Trophoblast cell (in vitro differentiated cells and primary cell): ENCODE results near the gene ST7.
"Not testable (repeated sequence)": the region's sequence is repeated elsewhere in the genome, so short reads cannot be mapped to it uniquely, and the experiment has no call there.

Experiments
- DNase-seq, 2 donors: peaks; one replicate each; pipeline ENCODE4 v3.0.0-alpha.2; 2016
- H2AFZ ChIP-seq: 2 replicates; pipeline ENCODE4 v1.6.1; 2013; ENCODE audit warnings: low read length, moderate library complexity, mild to moderate bottlenecking; ENCODE audit not compliant: insufficient read depth, poor library complexity
- H2AK5ac ChIP-seq: 2 replicates; pipeline ENCODE4 v1.6.1; 2013; ENCODE audit warnings: mild to moderate bottlenecking, low read length
- H2BK120ac ChIP-seq: 2 replicates; pipeline ENCODE4 v1.6.1; 2013; ENCODE audit warnings: low read length, mild to moderate bottlenecking, moderate library complexity; ENCODE audit not compliant: insufficient read depth, poor library complexity
- H2BK12ac ChIP-seq: 2 replicates; pipeline ENCODE4 v1.6.1; 2013; ENCODE audit warnings: mild to moderate bottlenecking, low read length, moderate library complexity
- H2BK5ac ChIP-seq: 2 replicates; pipeline ENCODE4 v1.6.1; 2013; ENCODE audit warnings: low read length, low read depth, moderate library complexity, mild to moderate bottlenecking; ENCODE audit not compliant: poor library complexity
- H3K14ac ChIP-seq: 2 replicates; pipeline ENCODE4 v1.6.1; 2013; ENCODE audit warnings: mild to moderate bottlenecking, low read length
- H3K18ac ChIP-seq: 2 replicates; pipeline ENCODE4 v1.6.1; 2013; ENCODE audit warnings: mild to moderate bottlenecking, low read length
- H3K23ac ChIP-seq: 2 replicates; pipeline ENCODE4 v1.6.1; 2013; ENCODE audit warnings: low read length
- H3K27ac ChIP-seq: 2 replicates; pipeline ENCODE4 v1.5.1; 2013; ENCODE audit warnings: low read depth, mild to moderate bottlenecking, inconsistent platforms, low read length, moderate library complexity
- H3K27me3 ChIP-seq: 2 replicates; pipeline ENCODE4 v1.6.1; 2013; ENCODE audit warnings: inconsistent platforms, mild to moderate bottlenecking, low read length, moderate library complexity; ENCODE audit not compliant: insufficient read depth
- H3K36me3 ChIP-seq, 2 experiments: 1 replicate in 1 of 2; 2 replicates in 1 of 2; pipeline ENCODE4 v1.6.1; 2013; ENCODE audit warnings: low read length in 2 of 2, mild to moderate bottlenecking in 2 of 2, moderate library complexity in 1 of 2; ENCODE audit not compliant: insufficient read depth in 2 of 2, control insufficient read depth in 1 of 2
- H3K4ac ChIP-seq: 2 replicates; pipeline ENCODE4 v1.6.1; 2013; ENCODE audit warnings: low read depth, mild to moderate bottlenecking, low read length, moderate library complexity
- H3K4me1 ChIP-seq, 2 experiments: 1 replicate in 1 of 2; 2 replicates in 1 of 2; pipeline ENCODE4 v1.6.1; 2013; ENCODE audit warnings: low read length in 2 of 2, mild to moderate bottlenecking in 2 of 2, moderate library complexity in 1 of 2; ENCODE audit not compliant: insufficient read depth in 2 of 2, control insufficient read depth in 1 of 2
- H3K4me2 ChIP-seq: 2 replicates; pipeline ENCODE4 v1.6.1; 2013; ENCODE audit warnings: inconsistent platforms, mild to moderate bottlenecking, low read length, moderate library complexity
- H3K4me3 ChIP-seq: 2 replicates; pipeline ENCODE4 v1.5.1; 2013; ENCODE audit warnings: mild to moderate bottlenecking, low read depth, low read length, inconsistent platforms
- H3K79me1 ChIP-seq: one replicate; pipeline ENCODE4 v1.6.1; 2013; ENCODE audit warnings: low read length
- H3K79me2 ChIP-seq: 2 replicates; pipeline ENCODE4 v1.6.1; 2013; ENCODE audit warnings: low read length, mild to moderate bottlenecking; ENCODE audit not compliant: control insufficient read depth, insufficient read depth, poor library complexity
- H3K9ac ChIP-seq: 2 replicates; pipeline ENCODE4 v1.6.1; 2013; ENCODE audit warnings: mild to moderate bottlenecking, low read length
- H3K9me3 ChIP-seq: 2 replicates; pipeline ENCODE4 v1.6.1; 2013; ENCODE audit warnings: low read depth, mild to moderate bottlenecking, control low read depth, inconsistent platforms, low read length; ENCODE audit not compliant: insufficient read depth
- H4K12ac ChIP-seq: 2 replicates; pipeline ENCODE4 v1.6.1; 2013; ENCODE audit warnings: low read depth, mild to moderate bottlenecking, low read length, moderate library complexity
- H4K8ac ChIP-seq: 2 replicates; pipeline ENCODE4 v1.6.1; 2013; ENCODE audit warnings: low read depth, mild to moderate bottlenecking, low read length, moderate library complexity
- H4K91ac ChIP-seq: one replicate; pipeline ENCODE4 v1.6.1; 2013; ENCODE audit warnings: low read depth, mild to moderate bottlenecking, low read length, moderate library complexity
- WGBS: extraction: QIAGEN DNeasy Blood & Tissue Kit; methylation state at CpG from one replicate; pipeline ENCODE4 v1.1.7; 2013; ENCODE audit warnings: missing lambda C conversion rate; ENCODE audit not compliant: insufficient read length, insufficient coverage; ENCODE audit errors: extremely low coverage; 5-methylcytosine and 5-hydroxymethylcytosine counted together

ST7 gene

DNA sequence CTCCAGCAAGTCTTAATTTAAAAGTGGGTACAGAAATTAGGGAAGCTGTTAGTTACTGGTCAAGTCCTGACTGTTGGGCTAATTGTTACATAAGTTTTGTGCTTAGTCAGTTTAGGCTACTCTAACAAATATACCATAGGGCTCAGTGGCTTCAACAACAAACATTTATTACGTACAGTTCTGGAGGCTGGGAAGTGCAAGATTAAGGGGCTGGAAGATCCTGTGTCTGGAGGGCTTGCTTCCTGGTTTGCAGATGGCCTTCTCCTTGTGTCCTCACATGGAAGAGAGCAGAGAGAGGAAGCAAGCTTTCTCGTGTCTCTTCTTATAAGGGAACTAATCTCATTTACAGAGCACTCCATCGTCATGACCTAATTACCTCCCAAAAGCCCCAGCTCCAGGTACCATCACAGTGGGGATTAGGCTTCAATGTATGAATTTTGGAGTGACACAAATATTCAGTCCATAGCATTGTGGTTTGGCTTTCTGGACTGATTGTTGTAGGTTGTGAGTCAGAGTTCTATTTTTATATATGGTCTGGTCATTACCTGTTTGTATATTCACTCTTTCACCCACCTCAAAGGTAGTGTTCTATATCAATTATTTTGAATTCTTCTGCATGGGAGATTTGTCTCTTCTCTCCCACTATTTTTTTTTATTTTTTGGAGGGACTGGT, 17.1 kb downstream of the ST7 start:
- Histone ChIP-seq H3K18ac (no peak overlapping the region), H3K4me3 (no peak overlapping the region), H3K27ac (no peak overlapping the region), H3K23ac (no peak overlapping the region), H2BK12ac (no peak overlapping the region), H3K4me2 (no peak overlapping the region), H2BK120ac (no peak overlapping the region), H2AFZ (no peak overlapping the region), H3K14ac (no peak overlapping the region), H2BK5ac (no peak overlapping the region), H3K4ac (no peak overlapping the region), H3K9me3 (peaks cover 2% of the 10 kb centered on the region), H4K12ac (no peak overlapping the region), H3K4me1 (peaks cover 0 to 3% of the 10 kb centered on the region in 2 experiments), H3K9ac (no peak overlapping the region), H3K27me3 (no peaks in the 10 kb centered on the region), H2AK5ac (no peak overlapping the region), H3K79me2 (no peaks in the 10 kb centered on the region), H4K91ac (no peak overlapping the region), H3K79me1 (no peaks in the 10 kb centered on the region), H3K36me3 (peaks cover 0 to 2% of the 10 kb centered on the region in 2 experiments), H4K8ac (no peak overlapping the region)
- DNase-seq, result no peak
- no CpG with 5 or more reads among the region's 3 CpGs for WGBS

- not testable (repeated sequence) for H3K18ac ChIP-seq, H2AFZ ChIP-seq, H3K4ac ChIP-seq, H4K91ac ChIP-seq, H4K12ac ChIP-seq, H2BK5ac ChIP-seq, H3K4me1 ChIP-seq, H3K79me1 ChIP-seq, H3K9ac ChIP-seq, H3K36me3 ChIP-seq, H2AK5ac ChIP-seq, H3K27ac ChIP-seq, H3K27me3 ChIP-seq, H2BK12ac ChIP-seq, H3K14ac ChIP-seq, H3K23ac ChIP-seq, H3K4me2 ChIP-seq, H4K8ac ChIP-seq, DNase-seq, H3K4me3 ChIP-seq, H3K79me2 ChIP-seq, H3K9me3 ChIP-seq, H2BK120ac ChIP-seq
Observed at GRCh38 chr7:116971153-116971552, 17.9 kb downstream of the ST7 start.

DNA sequence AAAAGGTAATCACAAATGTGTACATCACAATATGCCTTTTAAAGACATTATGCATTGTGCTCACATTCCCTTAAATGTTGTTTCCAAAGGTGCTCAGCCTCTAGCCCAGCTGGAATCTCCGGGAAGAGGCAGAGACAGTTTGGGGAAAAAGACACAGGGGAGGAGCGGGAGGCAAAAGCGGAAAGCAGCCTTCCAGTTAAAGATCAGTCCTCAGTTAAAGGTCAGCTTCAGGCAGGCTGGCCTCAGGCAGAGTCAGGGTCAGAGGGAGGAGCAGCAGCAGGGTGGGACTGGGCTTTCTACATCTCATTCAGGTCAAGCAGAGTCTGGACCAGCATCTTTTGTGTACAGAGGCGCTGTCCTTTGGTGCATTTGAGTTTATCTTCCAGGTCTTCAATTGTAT, 18.6 kb downstream of the ST7 start:
- Histone ChIP-seq H3K4ac (no peak overlapping the region), H2BK5ac (no peak overlapping the region), H3K27ac (no peak overlapping the region), H3K14ac (no peak overlapping the region), H3K36me3 (peaks cover 0 to 2% of the 10 kb centered on the region in 2 experiments), H3K18ac (no peak overlapping the region), H3K9me3 (peaks cover 2% of the 10 kb centered on the region), H3K79me2 (no peaks in the 10 kb centered on the region), H4K8ac (no peak overlapping the region), H4K91ac (no peak overlapping the region), H2BK120ac (no peak overlapping the region), H2AFZ (no peak overlapping the region), H3K4me3 (no peak overlapping the region), H3K79me1 (no peaks in the 10 kb centered on the region), H3K23ac (no peak overlapping the region), H2AK5ac (no peak overlapping the region), H4K12ac (no peak overlapping the region), H3K4me1 (peaks cover 0 to 3% of the 10 kb centered on the region in 2 experiments), H3K4me2 (no peak overlapping the region), H2BK12ac (no peak overlapping the region), H3K9ac (no peak overlapping the region), H3K27me3 (no peaks in the 10 kb centered on the region)
- DNase-seq, result peak; percentile 4 to 34
- WGBS, result no CpG with 5 or more reads among the region's 4 CpGs

DNA sequence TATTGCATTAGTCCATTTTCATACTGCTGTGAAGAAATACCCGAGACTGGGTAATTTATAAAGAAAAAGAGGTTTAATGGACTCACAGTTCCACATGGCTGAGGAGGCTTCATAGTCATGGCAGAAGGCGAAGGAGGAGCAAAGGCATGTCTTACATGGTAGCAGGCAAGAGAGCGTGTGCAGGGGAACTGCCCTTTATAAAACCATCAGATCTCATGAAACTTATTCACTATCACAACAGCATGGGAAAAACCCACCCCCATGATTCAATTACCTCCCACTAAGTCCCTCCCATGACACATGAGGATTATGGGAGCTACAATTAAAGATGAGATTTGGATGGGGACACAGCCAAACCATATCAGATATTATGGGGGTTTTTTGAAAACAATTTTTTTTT, 21.7 kb downstream of the ST7 start:
- H4K91ac ChIP-seq, H2AFZ ChIP-seq: not testable (repeated sequence)
- WGBS, result no CpG with 5 or more reads among the region's 3 CpGs

More for the DNA sequence above, 21.7 kb downstream of the ST7 start:
- H3K9me3 ChIP-seq, H3K14ac ChIP-seq, H2BK120ac ChIP-seq, H3K4me3 ChIP-seq, H3K79me2 ChIP-seq, H4K12ac ChIP-seq, H3K9ac ChIP-seq, H3K79me1 ChIP-seq, H3K4ac ChIP-seq, H2BK12ac ChIP-seq, H3K18ac ChIP-seq, H3K4me1 ChIP-seq, H3K4me2 ChIP-seq, DNase-seq, H2AK5ac ChIP-seq, H4K8ac ChIP-seq, H3K27me3 ChIP-seq, H3K23ac ChIP-seq, H2BK5ac ChIP-seq, H3K36me3 ChIP-seq, H3K27ac ChIP-seq: not testable (repeated sequence)
